Neural cell (in vitro differentiated cells): ENCODE data around the gene DHX36.

ENCODE experiments used
- EP300 ChIP-seq: fragments of 450-650 bp; conservative IDR thresholded peaks from 2 replicates; pipeline ENCODE4 v1.6.1; 2014; ENCODE audit warnings: antibody characterized with exemption, mild to moderate bottlenecking, moderate library complexity; ENCODE audit not compliant: poor library complexity, severe bottlenecking
- TF ChIP-seq, protein P1 (sequence below): fragments of 450-650 bp; IDR thresholded peaks from 2 replicates; pipeline ENCODE4 v1.5.1; 2014; ENCODE audit warnings: antibody characterized with exemption, mild to moderate bottlenecking, moderate library complexity; ENCODE audit not compliant: poor library complexity, severe bottlenecking

DNA sequence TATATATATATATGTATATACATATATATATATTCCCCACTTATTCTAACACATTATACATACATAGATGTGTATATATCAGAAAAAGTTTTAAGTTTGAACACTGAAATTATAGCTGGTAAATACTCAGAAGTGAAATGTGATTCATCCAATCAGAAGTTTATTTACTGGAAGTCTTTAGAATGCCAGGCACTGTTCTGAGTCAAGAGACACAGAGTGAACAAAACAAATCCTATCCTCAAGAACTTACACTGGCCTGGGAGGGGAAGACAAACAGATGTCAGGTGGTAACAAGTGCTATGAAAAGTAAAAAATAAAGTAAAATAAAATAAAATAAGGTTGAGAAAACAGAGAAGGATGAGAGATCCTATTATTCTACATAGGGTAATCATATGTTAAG is 13.4 kb downstream of the DHX36 start:
- TF ChIP-seq, protein P1, sequence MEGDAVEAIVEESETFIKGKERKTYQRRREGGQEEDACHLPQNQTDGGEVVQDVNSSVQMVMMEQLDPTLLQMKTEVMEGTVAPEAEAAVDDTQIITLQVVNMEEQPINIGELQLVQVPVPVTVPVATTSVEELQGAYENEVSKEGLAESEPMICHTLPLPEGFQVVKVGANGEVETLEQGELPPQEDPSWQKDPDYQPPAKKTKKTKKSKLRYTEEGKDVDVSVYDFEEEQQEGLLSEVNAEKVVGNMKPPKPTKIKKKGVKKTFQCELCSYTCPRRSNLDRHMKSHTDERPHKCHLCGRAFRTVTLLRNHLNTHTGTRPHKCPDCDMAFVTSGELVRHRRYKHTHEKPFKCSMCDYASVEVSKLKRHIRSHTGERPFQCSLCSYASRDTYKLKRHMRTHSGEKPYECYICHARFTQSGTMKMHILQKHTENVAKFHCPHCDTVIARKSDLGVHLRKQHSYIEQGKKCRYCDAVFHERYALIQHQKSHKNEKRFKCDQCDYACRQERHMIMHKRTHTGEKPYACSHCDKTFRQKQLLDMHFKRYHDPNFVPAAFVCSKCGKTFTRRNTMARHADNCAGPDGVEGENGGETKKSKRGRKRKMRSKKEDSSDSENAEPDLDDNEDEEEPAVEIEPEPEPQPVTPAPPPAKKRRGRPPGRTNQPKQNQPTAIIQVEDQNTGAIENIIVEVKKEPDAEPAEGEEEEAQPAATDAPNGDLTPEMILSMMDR, result no peak
- TF ChIP-seq EP300, result no peak
